Muscle layer of colon (tissue), 2 donors: ENCODE measurements around the gene SMTN.
A peak's percentile ranks its signal among the peaks of the same experiment; 100 is the strongest.

Experiments
- H3K27ac ChIP-seq: one replicate; pipeline ENCODE4 v1.7.0; 2013; ENCODE audit warnings: low read depth, mild to moderate bottlenecking, low read length, moderate library complexity
- H3K27me3 ChIP-seq, 2 donors: one replicate each; pipeline ENCODE4 v1.7.0; 2013; ENCODE audit warnings: low read length in 2 of 2, mild to moderate bottlenecking in 2 of 2; ENCODE audit not compliant: insufficient read depth in 2 of 2, control insufficient read depth in 1 of 2
- H3K36me3 ChIP-seq: one replicate; pipeline ENCODE4 v1.7.0; 2013; ENCODE audit warnings: mild to moderate bottlenecking, low read length; ENCODE audit not compliant: insufficient read depth
- H3K4me1 ChIP-seq: one replicate; pipeline ENCODE4 v1.7.0; 2013; ENCODE audit warnings: mild to moderate bottlenecking, low read length; ENCODE audit not compliant: insufficient read depth
- H3K4me3 ChIP-seq, 2 donors: one replicate each; pipeline ENCODE4 v1.7.0; 2013; ENCODE audit warnings: low read length in 2 of 2, low read depth in 1 of 2, mild to moderate bottlenecking in 1 of 2, moderate library complexity in 1 of 2
- H3K9ac ChIP-seq: one replicate; pipeline ENCODE4 v1.7.0; 2013; ENCODE audit warnings: low read length
- H3K9me3 ChIP-seq: one replicate; pipeline ENCODE4 v1.7.0; 2013; ENCODE audit warnings: mild to moderate bottlenecking, low read length
- donor health status: abdominal sarcoma.
- donor health status: Adenocarcinoma of cecum.

Gene SMTN

DNA sequence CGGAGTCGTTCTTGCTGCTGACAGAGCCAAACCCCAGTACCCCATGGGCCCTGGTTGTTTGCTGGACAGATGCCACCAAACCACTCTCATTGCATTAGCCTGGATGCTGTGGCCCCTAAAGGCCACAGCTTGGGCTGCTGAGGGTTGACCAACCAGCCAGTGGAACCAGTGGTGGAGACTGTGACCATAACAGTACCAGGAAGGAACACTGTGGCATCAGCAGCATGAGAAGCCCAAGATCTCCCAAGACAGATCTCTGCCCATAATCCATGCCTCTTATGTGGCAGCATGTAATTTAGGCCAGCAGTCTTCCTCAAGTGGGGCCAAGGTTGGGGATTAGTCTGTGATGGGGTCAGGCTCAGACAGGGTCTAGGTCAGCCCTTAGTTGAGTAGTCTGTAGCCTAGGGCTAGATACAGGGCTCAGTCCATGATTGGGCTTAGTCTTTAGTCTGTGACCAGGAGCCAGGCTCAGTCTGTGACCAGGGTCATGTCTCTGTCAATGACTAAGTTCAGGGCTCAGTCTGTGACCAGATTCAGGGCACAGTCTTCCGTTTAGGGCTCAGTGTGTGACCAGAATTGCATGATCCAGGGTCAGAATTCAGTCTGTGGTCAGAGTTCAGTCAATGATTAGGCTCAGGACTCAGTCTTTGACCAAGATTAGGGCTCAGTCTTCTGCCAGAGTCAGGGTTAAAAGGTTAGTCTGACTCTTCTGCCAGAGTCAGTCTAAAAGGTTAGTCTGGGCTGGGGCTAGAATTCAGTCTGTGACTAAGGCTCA lies 37.1 kb downstream of the SMTN start:
- Histone ChIP-seq H3K36me3 (no peaks in the 10 kb centered on the region), H3K27me3 (no peaks in the 10 kb centered on the region), H3K4me1 (peaks cover 13% of the 10 kb centered on the region), H3K9me3 (no peaks in the 10 kb centered on the region), H3K9ac (no peak overlapping the region), H3K27ac (no peak overlapping the region), H3K4me3 (no peak overlapping the region)

DNA sequence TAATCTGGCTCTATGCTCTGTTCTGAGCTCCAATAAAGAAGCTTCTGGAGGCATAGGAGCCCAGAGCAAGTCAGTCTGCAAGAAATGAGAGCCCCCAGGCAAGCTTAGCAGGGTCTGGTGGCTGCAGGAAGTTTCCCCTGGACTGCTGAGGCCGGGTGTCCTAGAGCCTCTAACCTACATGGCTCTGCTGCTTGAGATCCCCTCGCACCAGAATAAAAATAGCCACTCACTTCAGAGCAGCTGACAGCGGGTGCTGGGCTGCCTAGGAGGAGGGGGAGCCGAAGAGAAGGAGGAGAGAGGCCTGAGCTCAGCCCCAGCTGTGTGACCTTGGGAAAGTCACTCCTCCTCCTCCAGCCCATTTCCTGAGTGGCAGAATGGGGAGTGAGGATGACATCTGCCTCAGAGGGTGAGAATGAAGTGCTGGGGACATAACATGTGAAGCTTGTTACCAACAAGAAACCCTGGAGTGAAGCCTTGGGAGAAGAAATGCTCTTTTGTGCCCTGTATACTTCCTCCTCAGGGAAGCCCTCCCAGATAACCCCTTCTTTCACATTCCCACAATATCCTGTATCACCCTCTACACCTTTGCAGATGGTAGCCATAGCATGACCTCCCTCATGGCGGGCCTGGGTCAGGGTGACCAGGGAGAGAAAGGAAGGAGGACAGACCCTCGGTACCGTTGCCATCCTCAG lies 38.1 kb downstream of the SMTN start:
- no peaks in the 10 kb centered on the region for H3K36me3 ChIP-seq
- no peak overlapping the region for H3K4me3 ChIP-seq
- peaks cover 17% of the 10 kb centered on the region for H3K4me1 ChIP-seq
- no peaks in the 10 kb centered on the region for H3K27me3 ChIP-seq
- no peaks in the 10 kb centered on the region for H3K9me3 ChIP-seq
- no peak overlapping the region for H3K27ac ChIP-seq
- H3K9ac ChIP-seq: no peak overlapping the region

DNA sequence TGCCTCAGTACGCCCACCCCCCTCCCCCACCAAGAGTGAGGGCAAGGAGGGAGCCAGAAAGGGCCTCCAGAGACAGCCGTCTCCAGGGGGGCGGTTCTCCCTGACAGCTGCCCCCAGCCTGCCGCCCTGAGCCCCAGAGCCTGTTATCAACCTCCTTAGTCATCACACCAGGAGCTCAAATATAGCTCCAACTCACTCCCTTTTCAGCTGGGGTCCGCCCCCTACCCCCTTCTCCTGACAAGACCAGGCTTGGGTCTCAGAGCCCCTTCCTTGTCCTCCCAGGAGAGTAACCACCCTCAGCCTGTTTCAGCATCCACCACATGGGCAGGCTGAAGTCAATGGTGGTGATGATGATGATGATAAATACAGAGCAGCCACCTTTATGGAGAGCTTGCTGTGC lies 39.1 kb downstream of the SMTN start:
- H3K4me3 ChIP-seq: no peak overlapping the region
- no peak overlapping the region for H3K27ac ChIP-seq
- H3K27me3 ChIP-seq: no peaks in the 10 kb centered on the region
- H3K4me1 ChIP-seq: peaks cover 17% of the 10 kb centered on the region
- H3K36me3 ChIP-seq: no peaks in the 10 kb centered on the region
- H3K9me3 ChIP-seq: no peaks in the 10 kb centered on the region
- H3K9ac ChIP-seq: no peak overlapping the region

DNA sequence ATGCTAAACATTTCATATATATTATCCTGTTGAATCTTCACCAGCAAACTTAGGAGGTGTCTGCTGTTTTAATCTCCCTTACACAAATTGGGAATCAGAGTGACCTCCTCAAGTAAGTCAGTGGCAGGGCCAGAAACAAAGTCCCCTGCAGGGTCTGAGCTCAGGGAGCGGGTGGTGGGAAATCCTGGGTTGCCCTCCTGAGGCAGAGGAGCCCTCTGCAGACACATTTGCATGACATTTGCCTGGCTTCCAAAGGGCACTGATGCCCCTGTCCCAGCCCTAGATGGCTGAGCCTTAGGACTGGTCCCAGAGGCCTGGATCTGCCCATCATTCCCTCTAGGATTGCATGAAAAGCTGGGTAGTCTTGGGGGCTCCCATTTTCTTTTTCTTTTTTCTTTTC lies 39.5 kb downstream of the SMTN start:
- H3K27me3 ChIP-seq: no peaks in the 10 kb centered on the region
- H3K27ac ChIP-seq: no peak overlapping the region
- H3K4me1 ChIP-seq: peaks cover 17% of the 10 kb centered on the region
- H3K9me3 ChIP-seq: no peaks in the 10 kb centered on the region
- no peak overlapping the region for H3K4me3 ChIP-seq
- H3K9ac ChIP-seq: no peak overlapping the region
- H3K36me3 ChIP-seq: no peaks in the 10 kb centered on the region

DNA sequence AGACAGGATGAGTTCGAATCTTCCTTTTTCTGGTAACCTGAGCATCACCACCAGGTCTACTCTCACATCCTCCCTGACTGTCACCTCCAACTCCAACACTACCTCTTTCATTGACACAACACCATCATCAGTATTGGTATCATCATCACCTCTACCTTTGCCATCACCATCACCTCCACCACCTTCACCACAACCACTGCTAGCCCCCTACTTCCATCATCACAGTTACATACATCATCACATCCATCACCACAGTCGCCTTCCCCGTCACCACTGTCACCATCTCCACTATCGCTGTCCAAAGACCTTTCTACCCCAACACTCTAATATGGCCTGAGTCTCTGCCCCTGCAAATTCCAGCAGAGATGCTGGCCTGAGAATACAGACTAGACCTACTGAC lies 40.3 kb downstream of the SMTN start:
- H3K36me3 ChIP-seq: no peaks in the 10 kb centered on the region
- H3K27me3 ChIP-seq: no peaks in the 10 kb centered on the region
- H3K9ac ChIP-seq: no peak overlapping the region
- peaks cover 17% of the 10 kb centered on the region for H3K4me1 ChIP-seq
- no peak overlapping the region for H3K4me3 ChIP-seq
- H3K27ac ChIP-seq: no peak overlapping the region
- no peaks in the 10 kb centered on the region for H3K9me3 ChIP-seq

DNA sequence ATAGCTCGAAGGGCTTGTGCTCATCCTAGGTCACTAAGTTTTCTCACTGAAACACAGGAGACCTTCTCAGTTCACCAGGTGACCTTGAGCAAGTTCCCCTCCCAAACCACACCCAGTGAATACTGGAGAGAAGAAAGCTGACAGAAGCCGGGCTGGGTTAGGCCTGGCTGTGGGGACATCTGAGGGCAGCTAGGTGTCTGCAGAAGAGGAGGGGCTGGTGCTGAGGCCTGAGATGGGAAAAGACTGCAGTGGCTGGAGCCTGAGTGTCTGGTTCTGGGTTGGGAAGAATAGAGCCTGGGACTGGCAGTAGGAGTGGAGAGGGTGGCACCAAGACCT lies 41.0 kb downstream of the SMTN start:
- Histone ChIP-seq H3K36me3 (no peaks in the 10 kb centered on the region), H3K9me3 (no peaks in the 10 kb centered on the region), H3K9ac (peak overlapping the region; percentile 42), H3K4me1 (peaks cover 17% of the 10 kb centered on the region), H3K27me3 (no peaks in the 10 kb centered on the region), H3K4me3 (peak overlapping the region in 1 of 2 donors; percentile 57), H3K27ac (no peak overlapping the region)

DNA sequence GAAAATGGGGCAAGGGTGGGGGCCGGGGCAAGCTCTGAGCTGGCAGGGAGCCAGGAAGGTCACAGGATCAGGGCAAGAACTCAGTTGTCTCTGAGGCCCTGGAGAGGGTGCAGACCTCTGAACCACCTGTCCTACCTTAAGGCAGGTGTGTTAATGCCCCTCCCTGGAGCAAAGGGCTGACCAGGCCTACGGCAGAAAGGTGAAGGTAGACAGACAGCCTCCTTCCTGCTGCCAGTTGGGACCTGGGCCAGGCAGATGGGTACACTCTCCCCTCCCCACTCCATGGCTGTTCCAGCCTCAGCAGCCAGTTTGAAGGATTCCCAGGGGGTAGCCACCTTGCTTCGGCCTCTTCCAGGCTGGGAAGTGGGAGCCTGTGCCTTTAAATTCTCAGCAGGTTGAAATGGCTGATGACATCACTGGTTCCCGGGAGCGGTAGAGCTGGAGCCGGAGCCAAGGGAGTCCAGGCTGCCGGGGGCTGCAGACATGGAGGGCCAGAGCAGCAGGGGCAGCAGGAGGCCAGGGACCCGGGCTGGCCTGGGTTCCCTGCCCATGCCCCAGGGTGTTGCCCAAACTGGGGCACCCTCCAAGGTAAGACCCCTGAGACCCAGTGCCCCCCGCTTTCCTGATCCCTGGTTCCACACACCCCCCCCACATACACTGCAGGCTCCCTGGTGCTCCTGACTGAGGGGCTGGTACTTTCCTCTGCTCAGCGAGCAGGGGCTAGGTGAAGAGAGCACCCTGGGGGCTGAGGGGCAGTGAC lies 41.6 kb downstream of the SMTN start, which contains the start of gene INPP5J:
INPP5J (plus strand) TSS at position 435 of the 760 bp plus-strand sequence; CDS start at position 484, 49 bp downstream.
- peak within 1 kb of the TSS; percentile 66 for H3K27ac ChIP-seq
- H3K4me3 ChIP-seq: peak within 1 kb of the TSS; percentile 51 to 57
- H3K9me3 ChIP-seq: no peaks in the 10 kb centered on the region

DNA sequence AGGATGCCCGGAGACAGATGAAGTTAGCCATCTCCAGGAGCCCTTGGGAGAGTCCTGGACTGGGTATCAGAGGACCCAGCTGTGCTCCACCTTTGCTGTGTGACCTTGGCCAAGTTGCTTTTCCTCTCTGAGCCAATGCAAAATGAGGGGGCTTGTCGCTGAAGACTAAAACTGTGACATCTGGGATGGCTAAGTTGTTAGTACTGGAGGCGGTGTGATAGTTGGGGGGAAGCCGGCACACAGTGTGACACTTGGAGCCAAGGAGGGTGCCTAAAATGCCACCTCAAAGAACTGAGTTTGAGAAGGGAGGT lies 42.1 kb downstream of the SMTN start:
- no peaks in the 10 kb centered on the region for H3K27me3 ChIP-seq
- H3K36me3 ChIP-seq: no peaks in the 10 kb centered on the region
- H3K4me3 ChIP-seq: peak overlapping the region; percentile 51 to 57
- H3K4me1 ChIP-seq: peaks cover 17% of the 10 kb centered on the region
- H3K9ac ChIP-seq: peak overlapping the region; percentile 42
- H3K27ac ChIP-seq: peak overlapping the region; percentile 66
- H3K9me3 ChIP-seq: no peaks in the 10 kb centered on the region

More for the DNA sequence above, 41.6 kb downstream of the SMTN start, which contains the start of gene INPP5J:
- H3K9ac ChIP-seq: peak within 1 kb of the TSS; percentile 42
- no peaks in the 10 kb centered on the region for H3K36me3 ChIP-seq
- no peaks in the 10 kb centered on the region for H3K27me3 ChIP-seq
- H3K4me1 ChIP-seq: peaks cover 17% of the 10 kb centered on the region

DNA sequence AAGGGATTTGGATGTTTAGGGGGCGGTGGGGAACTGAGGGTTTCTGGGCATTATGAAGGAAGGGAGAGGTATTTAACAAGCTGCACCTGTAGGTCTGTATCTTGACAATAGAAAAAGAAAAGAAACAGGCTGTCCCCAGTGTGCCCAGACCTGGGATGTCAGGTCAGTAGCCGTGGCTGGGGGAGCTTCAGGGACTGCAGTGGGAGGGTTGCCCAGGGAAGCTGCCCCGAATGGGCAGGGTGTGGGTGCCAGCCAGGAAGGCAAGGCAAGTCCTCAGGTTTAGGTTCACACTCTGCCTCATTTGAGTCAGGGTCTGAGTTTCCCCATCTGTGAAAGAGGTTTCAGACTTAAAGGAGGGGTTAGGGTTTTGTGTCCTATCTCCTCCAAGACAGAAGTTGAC lies 43.2 kb downstream of the SMTN start:
- H3K9ac ChIP-seq: no peak overlapping the region
- no peak overlapping the region for H3K27ac ChIP-seq
- H3K36me3 ChIP-seq: no peaks in the 10 kb centered on the region
- H3K27me3 ChIP-seq: no peaks in the 10 kb centered on the region
- H3K4me1 ChIP-seq: peaks cover 17% of the 10 kb centered on the region
- H3K4me3 ChIP-seq: no peak overlapping the region
- H3K9me3 ChIP-seq: no peaks in the 10 kb centered on the region

DNA sequence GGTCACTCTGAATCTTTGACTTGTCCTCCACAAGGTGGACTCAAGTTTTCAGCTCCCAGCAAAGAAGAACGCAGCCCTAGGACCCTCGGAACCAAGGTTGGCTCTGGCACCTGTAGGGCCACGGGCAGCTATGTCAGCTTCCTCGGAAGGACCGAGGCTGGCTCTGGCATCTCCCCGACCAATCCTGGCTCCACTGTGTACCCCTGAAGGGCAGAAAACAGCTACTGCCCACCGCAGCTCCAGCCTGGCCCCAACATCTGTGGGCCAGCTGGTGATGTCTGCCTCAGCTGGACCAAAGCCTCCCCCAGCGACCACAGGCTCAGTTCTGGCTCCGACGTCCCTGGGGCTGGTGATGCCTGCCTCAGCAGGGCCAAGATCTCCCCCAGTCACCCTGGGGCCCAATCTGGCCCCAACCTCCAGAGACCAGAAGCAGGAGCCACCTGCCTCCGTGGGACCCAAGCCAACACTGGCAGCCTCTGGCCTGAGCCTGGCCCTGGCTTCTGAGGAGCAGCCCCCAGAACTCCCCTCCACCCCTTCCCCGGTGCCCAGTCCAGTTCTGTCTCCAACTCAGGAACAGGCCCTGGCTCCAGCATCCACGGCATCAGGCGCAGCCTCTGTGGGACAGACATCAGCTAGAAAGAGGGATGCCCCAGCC lies 43.8 kb downstream of the SMTN start:
- H3K36me3 ChIP-seq: no peaks in the 10 kb centered on the region
- H3K9me3 ChIP-seq: no peaks in the 10 kb centered on the region
- H3K4me3 ChIP-seq: no peak overlapping the region
- H3K4me1 ChIP-seq: peaks cover 17% of the 10 kb centered on the region
- no peak overlapping the region for H3K9ac ChIP-seq
- H3K27ac ChIP-seq: no peak overlapping the region
- H3K27me3 ChIP-seq: no peaks in the 10 kb centered on the region

DNA sequence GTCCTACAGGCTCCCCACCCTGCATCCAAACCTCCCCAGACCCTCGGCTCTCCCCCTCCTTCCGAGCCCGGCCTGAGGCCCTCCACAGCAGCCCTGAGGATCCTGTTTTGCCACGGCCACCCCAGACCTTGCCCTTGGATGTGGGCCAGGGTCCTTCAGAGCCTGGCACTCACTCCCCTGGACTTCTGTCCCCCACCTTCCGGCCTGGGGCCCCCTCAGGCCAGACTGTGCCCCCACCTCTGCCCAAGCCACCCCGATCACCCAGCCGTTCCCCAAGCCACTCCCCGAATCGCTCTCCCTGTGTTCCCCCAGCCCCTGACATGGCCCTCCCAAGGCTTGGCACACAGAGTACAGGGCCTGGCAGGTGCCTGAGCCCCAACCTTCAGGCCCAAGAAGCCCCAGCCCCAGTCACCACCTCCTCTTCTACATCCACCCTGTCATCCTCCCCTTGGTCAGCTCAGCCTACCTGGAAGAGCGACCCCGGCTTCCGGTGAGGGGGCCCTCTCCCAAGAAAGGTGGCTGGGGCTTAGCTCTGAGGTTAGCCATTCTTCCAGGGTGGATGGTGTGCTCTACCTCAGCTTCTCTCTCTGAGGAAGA lies 44.5 kb downstream of the SMTN start:
- Histone ChIP-seq H3K9me3 (no peaks in the 10 kb centered on the region), H3K4me3 (no peak overlapping the region), H3K36me3 (no peaks in the 10 kb centered on the region), H3K9ac (no peak overlapping the region), H3K27me3 (no peaks in the 10 kb centered on the region), H3K4me1 (peaks cover 17% of the 10 kb centered on the region), H3K27ac (no peak overlapping the region)
